COLO829 (cell line): ENCODE data around the gene PSME3IP1.
A peak's percentile ranks its signal among the peaks of the same experiment; 100 is the strongest.
"Not testable (repeated sequence)": the region's sequence is repeated elsewhere in the genome, so short reads cannot be mapped to it uniquely, and the experiment has no call there.

Experiments used
- DNase-seq: peaks from one replicate; pipeline ENCODE4 v3.0.0; 2012; ENCODE audit warnings: low spot score

The PSME3IP1 gene

DNA sequence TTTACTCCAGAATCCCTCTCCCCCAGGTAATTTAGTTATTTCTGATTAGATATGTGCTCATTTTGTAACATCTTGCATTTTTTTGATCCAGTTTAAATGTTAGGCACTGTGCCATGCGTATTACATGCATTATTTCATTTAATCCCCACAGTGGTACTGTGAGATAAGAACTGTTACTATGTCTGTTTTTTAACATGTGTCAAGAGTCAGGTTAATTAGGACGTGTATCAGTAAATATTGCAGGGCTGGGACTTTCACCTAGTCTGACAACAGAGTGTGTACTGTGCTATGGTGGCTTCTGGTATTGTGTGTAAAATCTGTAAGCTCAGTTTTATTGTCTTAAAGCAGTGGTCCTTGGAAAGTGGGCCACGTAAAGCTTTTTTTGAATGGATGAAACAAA, 10.9 kb upstream of the PSME3IP1 start:
- no peak for DNase-seq

- no peak for DNase-seq
These were observed 10.4 kb upstream of the PSME3IP1 start for GRCh38 chr16:57196286-57196685.

- DNase-seq, result peak; percentile 36
These were observed 8.7 kb upstream of the PSME3IP1 start for GRCh38 chr16:57194512-57194911.

GRCh38 chr16:57192720-57193486, 7.1 kb upstream of the PSME3IP1 start:
- DNase-seq, result no peak

DNA sequence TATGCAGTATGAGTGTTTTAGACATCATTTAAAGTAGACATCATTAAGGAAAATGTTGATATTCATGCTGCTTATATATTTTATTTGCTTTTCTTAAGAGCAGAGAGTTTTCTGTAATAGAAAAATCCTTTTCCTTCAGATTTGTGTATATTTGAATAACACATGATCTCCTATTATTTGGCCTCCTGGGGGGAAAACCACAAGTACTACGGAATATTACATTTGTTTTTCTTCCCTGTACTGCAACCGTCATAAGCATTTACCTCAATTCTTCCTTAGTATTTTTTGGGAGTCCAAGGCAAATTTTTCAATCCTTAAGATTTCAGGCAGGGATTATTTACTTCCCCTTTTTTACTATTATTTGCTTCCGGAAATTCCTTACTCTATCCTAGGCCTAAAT, 6.3 kb upstream of the PSME3IP1 start:
- DNase-seq, result no peak

DNA sequence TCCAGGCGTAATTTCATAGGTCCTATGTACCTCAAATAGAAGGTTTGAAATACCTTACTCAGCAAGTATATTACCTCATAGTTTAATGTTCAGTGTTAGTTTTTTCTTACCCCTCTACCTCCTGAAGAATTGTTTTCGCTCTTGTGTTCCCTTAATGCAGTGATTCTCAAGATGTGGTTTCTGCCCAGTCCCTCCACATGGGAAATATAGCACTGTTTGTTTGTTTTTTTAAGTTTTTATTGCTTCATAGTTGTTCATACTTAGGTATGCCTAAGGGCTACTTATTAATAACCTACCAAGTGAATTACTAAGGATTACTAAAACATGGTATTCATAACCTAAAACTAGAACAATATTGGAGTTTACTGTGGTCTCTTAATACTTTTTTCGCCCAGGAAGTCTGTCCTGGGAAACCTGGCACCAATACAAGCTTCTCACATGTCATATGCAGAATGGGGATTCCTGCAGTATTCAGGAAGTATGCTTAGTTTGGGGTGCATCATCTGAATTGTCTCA, 5.3 kb upstream of the PSME3IP1 start:
- DNase-seq, result no peak

DNA sequence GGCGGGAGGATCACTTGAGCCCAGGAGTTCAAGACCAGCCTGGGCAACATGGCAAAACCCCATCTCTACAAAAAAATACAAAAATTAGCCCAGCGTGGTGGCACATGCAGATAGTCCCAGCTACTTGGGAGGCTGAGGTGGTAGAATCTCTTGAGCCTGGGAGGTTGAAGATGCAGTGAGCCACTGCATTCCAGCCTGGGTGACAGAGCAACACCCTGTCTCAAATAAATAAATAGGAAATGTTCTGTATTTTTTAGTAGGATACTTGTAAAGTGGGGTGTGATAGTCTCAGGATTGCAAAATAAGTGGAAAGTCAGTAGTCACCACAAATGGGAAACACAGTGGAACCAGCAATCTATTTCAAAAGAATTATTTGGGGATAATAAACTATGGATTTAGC, 4.3 kb upstream of the PSME3IP1 start:
- no peak for DNase-seq

GRCh38 chr16:57189527-57189926, 3.7 kb upstream of the PSME3IP1 start:
- DNase-seq, result not testable (repeated sequence)

DNA sequence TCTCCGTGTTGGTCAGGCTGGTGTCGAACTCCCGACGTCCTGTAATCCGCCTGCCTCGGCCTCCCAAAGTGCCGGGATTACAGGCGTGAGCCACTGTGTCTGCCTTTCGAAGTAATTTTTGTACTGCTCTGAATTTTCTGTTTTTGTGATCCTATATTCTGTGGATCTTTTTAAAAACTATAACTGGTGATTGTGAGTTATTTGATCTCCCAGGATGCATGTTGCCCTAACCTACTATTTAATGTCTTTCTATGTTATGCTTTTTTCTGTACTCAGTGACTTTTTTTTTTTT, 2.8 kb upstream of the PSME3IP1 start:
- no peak for DNase-seq

GRCh38 chr16:57187902-57188710, 2.3 kb upstream of the PSME3IP1 start:
- DNase-seq, result not testable (repeated sequence)

DNA sequence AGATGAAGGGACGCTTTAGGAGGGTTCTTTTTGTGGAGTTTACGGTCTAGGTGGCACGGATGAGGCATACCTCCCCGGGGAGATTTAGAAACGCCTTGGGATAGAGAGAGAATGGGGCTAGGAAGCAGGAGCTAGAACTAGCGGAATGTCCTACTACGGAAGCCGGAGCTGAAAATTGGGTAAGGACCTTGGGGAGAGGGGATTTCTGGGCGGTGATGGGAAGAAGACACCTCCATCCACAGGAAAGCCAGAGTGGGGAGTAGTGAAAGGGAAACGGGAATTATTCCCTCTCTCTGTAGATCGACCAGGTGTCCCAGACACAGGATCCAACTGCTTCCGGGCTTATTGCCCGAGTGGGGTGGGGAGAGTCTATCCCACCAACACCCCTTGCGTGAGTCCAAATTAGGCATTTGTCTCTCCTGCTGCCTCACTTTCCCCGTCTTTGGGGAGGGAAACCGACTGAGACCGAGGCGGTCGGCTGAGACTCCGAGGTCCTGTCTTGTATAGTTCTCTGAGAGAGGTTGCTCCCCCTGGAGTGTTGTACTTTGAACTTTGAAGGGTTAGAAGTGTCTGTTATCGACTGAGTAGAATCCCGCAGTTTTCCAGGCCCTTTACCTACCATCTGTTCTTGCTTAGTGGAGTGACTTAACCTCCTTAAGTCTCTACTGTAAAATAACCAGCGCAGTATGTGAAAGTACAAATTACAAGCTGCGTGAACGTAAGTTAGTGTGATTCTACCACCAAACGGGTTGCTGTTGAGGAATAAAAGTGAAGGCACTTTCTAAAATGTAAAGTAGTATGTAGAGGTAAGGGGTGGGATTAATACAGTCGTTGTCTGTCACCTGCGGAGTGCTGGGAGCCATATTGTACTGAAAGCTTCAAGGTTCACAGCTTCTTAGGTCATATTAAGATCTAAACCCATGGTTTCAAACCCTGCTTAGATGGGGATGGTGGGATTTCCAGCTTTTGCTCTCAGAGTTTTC, 1.3 kb upstream of the PSME3IP1 start:
- no peak for DNase-seq

GRCh38 chr16:57185446-57185944, 344 bp downstream of the PSME3IP1 start:
- DNase-seq, result no peak

DNA sequence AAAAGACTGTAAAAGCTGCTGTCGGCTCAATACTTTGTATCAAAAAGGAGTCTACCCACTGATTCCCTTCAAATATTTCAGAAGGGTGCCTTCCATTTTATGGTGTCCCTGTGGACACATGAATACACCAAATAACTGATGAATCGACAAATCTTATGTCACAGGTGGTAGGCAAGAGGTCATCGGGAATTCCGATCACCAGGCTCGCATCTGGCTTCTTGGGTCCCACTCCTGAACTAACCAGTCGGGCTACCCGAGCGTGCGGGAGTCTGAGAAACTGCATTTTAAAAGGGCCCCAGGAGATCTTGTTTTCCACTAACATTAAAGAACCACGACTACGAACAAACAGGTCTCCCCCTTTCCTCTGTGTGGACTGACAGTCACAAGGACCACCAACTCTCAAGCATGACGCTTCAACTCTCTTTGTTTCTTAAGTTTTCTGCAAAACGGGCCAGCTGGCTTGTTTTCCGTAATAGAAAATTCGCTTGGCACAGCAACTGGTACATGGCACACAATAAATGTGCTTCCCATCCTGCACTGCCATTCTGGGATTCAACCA, 873 bp downstream of the PSME3IP1 start:
- no peak for DNase-seq

- no peak for DNase-seq
These were observed 1.7 kb downstream of the PSME3IP1 start for GRCh38 chr16:57184113-57184512.

GRCh38 chr16:57179215-57179828, 6.5 kb downstream of the PSME3IP1 start:
- DNase-seq, result no peak

DNA sequence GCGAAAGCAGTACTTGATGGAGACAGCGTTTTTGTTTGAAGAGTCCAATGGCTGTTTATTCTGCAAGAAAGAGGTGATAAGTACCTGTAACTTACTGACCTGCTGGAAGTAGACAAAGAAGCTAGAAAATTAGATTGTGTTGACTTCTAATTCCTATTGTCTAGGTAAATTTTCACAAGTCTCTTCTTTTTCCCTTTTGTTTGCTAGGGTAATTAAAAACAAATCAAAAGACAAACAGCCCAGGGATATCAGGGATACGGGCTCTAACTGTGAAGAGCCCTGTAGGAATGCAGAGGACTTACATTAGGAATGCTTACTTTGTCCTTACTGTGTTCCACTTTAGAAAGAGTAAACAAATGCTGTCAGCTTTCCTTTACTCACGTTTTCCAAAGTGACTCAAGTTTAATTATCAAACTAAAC, 7.0 kb downstream of the PSME3IP1 start:
- no peak for DNase-seq

DNA sequence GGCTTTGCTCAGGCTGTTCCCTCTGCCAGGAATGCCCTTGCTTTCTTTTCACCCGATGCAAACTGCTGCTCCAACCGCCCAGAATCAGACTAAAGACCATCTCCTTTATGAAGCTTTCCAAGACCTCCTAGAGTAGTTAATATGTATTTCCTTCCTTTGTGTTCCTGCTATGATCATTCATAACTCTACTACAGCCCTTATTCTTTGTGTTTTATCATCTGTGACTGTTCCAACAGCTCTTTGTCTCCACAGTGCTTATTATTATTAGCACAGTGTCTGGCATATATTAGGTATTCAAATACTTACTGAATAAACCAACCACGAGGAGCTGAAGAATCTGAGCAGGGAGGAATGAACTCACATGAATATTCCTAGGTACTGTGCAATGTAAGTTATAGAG, 7.6 kb downstream of the PSME3IP1 start:
- DNase-seq, result no peak

- DNase-seq, result no peak
These were observed 9.9 kb downstream of the PSME3IP1 start for GRCh38 chr16:57175896-57176295.

- DNase-seq, result no peak
These were observed 13.0 kb downstream of the PSME3IP1 start for GRCh38 chr16:57172721-57173290.

DNA sequence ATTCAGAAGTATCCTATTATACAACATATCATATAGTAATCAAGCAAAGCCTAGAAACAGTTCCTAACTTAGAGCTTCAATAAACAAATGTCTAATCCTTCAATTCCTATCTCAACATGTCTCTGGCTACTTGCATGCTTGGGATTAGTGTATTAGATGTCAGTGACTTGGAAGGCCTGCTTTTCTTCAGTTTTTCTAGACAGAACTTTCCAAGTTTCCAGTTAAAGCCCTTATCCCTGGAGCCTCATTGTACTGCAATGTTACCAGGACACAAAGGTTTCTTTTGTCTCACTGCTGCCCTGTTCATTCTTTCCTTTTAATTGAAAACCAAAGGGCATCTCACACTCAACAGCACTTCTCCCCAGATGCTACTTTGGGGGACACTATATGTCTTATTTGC, 16.5 kb downstream of the PSME3IP1 start:
- DNase-seq, result no peak

GRCh38 chr16:57167953-57168352, 17.9 kb downstream of the PSME3IP1 start:
- peak; percentile 37 for DNase-seq
